ENCODE data around the gene TRIAP1. TPM values are rescaled to one million over a fixed set of nuclear protein-coding genes. Genes with fewer than 3 reads are reported as not detected.

TRIAP1 gene
- total RNA-seq, 1 experiment from 2014 or later: 23.9 TPM

- no peaks in the 10 kb centered on the region for H3K4me1 ChIP-seq (ENCODE audit: control insufficient read depth, insufficient read depth, low read length)
- H3K4me3 ChIP-seq (ENCODE audit: low read depth in 2 of 2, low read length in 2 of 2): no peak overlapping the region
- in situ Hi-C loops (cut with HindIII; ENCODE audit: low pct_unique_long_range_greater_than_20kb, low sequenced_read_pairs): no loop called here
- intact Hi-C loops (cut with micrococcal nuclease; ENCODE audit: unreplicated experiment): no loop called here
- BruUV-seq (replicated peaks): no TSS peak
- POLR2A ChIA-PET: interaction anchor here (0.6 kb wide), 1 partner anchor 52 kb away, joined by 7 read pairs; no protein-coding TSS in a partner anchor
- TF ChIP-seq CTCF (IDR thresholded peaks at IDR 0.05) (peak; percentile 71), SIN3A (IDR thresholded peaks at IDR 0.05; ENCODE audit: borderline replicate concordance, insufficient read depth, low read depth, low read length) (no peak)
- H3K9me3 ChIP-seq (ENCODE audit: control insufficient read depth, insufficient read depth, low read depth, low read length): no peaks in the 10 kb centered on the region
- peak; percentile 47 for ATAC-seq
- H3K27me3 ChIP-seq (ENCODE audit: control insufficient read depth, insufficient read depth, low read length): no peaks in the 10 kb centered on the region
- DNase-seq (ENCODE audit: low read depth, low spot score): no peak
- H3K27ac ChIP-seq (ENCODE audit: low read length): no peak overlapping the region
- H3K36me3 ChIP-seq (ENCODE audit: control insufficient read depth, insufficient read depth, low read length): peaks cover 21% of the 10 kb centered on the region
- CTCF ChIA-PET: interaction anchor here (0.6 kb wide), 1 partner anchor 26 kb away, joined by 4 read pairs; no protein-coding TSS in a partner anchor
These were observed 10.9 kb upstream of the TRIAP1 start for GRCh38 chr12:120457133-120457532.

- TF ChIP-seq CTCF (IDR thresholded peaks at IDR 0.05): no peak
- TF ChIP-seq POLR2AphosphoS5 (IDR thresholded peaks at IDR 0.05; ENCODE audit: low read depth, low read length): no peak
- no peak for TF ChIP-seq REST (IDR thresholded peaks at IDR 0.05; ENCODE audit: insufficient read depth in 1 of 2, low read depth in 2 of 2, low read length in 1 of 2)
- no peak for TF ChIP-seq TCF7L2 (IDR thresholded peaks at IDR 0.05; ENCODE audit: low read depth, low read length)
- TF ChIP-seq SIN3A (IDR thresholded peaks at IDR 0.05; ENCODE audit: borderline replicate concordance, insufficient read depth, low read depth, low read length): no peak
- POLR2A ChIA-PET: no interaction called here
These were observed 9.1 kb upstream of the TRIAP1 start for GRCh38 chr12:120455302-120455701.

More at GRCh38 chr12:120455302-120455701, 9.1 kb upstream of the TRIAP1 start:
- DNase-seq (ENCODE audit: low read depth, low spot score) (no peak), ATAC-seq (no peak)
- H3K27ac ChIP-seq (ENCODE audit: low read length): no peak overlapping the region
- no peaks in the 10 kb centered on the region for H3K9me3 ChIP-seq (ENCODE audit: control insufficient read depth, insufficient read depth, low read depth, low read length)
- no TSS peak for BruUV-seq (replicated peaks)
- H3K4me3 ChIP-seq (ENCODE audit: low read depth in 2 of 2, low read length in 2 of 2): no peak overlapping the region
- in situ Hi-C loops (cut with HindIII; ENCODE audit: low pct_unique_long_range_greater_than_20kb, low sequenced_read_pairs) (no loop called here), intact Hi-C loops (cut with micrococcal nuclease; ENCODE audit: unreplicated experiment) (no loop called here)
- no peaks in the 10 kb centered on the region for H3K27me3 ChIP-seq (ENCODE audit: control insufficient read depth, insufficient read depth, low read length)
- H3K4me1 ChIP-seq (ENCODE audit: control insufficient read depth, insufficient read depth, low read length): no peaks in the 10 kb centered on the region
- H3K36me3 ChIP-seq (ENCODE audit: control insufficient read depth, insufficient read depth, low read length): peaks cover 14% of the 10 kb centered on the region
- CTCF ChIA-PET: no interaction called here

Data from Panc1 (cell line).